Measurements from ENCODE around the gene FDX1. TPM values are rescaled to one million over a fixed set of nuclear protein-coding genes. Genes with fewer than 3 reads are reported as not detected.

The FDX1 gene
- total and polyA plus RNA-seq, 7 experiments from 2014 or later = 7.7 to 18.5 (median 10.9) TPM

DNA sequence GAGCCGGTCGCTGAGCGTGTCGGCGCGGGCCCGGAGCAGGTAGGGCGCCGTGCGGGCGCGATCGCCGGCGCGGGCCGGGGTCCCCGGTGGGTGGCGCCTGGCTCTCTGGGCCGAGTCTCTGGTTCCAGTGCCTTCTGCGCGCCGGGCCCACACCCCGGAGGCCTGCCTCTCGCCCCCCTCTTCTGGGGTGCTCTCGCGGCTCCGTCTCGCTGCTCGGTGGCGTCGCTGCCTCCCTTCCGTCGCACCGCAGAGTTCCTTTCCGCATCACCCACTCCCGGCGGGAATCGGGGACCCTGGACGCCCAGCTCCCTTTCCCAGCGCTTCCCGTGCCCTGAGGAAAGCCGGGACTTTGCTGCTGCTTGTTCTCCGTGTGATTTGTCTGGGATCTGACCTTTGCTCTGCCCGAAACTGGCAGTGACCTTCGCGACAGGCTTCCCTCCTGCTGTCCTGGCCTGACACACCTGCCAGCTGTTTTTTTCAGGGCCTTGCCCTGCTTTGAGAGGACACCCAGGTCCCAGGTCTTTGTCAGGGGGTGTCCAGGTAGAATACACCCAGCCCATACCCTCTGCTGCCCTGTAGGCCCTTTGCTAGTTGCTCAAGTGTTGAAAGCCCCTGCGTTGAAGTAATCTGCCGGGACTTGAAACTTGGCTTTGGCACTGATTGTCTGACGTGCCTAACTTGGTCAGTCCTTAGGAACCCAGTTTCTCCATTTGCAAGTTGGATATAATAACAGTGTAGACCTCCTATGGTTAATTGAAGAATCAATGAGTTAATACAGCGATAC, 711 bp downstream of the FDX1 start:
- Mint-ChIP-seq H3K27ac (peak overlapping the region; percentile 86 to 98 (median 97)), H3K27me3 (no peaks in the 10 kb centered on the region), H3K36me3 (peaks cover 0 to 4% (median 0%) of the 10 kb centered on the region in 5 donors), H3K4me1 (peaks cover 23 to 59% (median 48%) of the 10 kb centered on the region in 7 donors), H3K4me3 (peak overlapping the region; percentile 88 to 98 (median 98)), H3K9me3 (no peaks in the 10 kb centered on the region)
- Histone ChIP-seq H3K27ac (ENCODE audit: low read depth, low read length) (peak overlapping the region; percentile 87), H3K27me3 (ENCODE audit: control insufficient read depth in 2 of 2, insufficient read depth in 2 of 2, low read length in 2 of 2) (no peaks in the 10 kb centered on the region), H3K4me3 (ENCODE audit: low read length) (peak overlapping the region; percentile 91), H3K36me3 (ENCODE audit: control insufficient read depth in 2 of 3, insufficient read depth in 3 of 3, low read length in 3 of 3) (peaks cover 0 to 4% (median 0%) of the 10 kb centered on the region in 3 experiments), H3K9me3 (ENCODE audit: control insufficient read depth in 2 of 3, low read length in 3 of 3) (no peaks in the 10 kb centered on the region), H3K4me1 (ENCODE audit: control insufficient read depth in 2 of 2, insufficient read depth in 2 of 2, low read length in 2 of 2) (peaks cover 17 to 18% of the 10 kb centered on the region in 2 donors)
- CTCF ChIA-PET = interaction anchor here (1.0 to 7.8 kb wide), 3 partner anchors 16 to 230 kb away, joined by 4 to 72 read pairs (median 5); no protein-coding TSS in a partner anchor
- POLR2A ChIA-PET = interaction anchor here (0.5 to 1.5 kb wide), 6 partner anchors 53 to 949 kb away, joined by 3 to 9 read pairs (median 3); partner anchors contain the start of gene POU2AF1
- intact Hi-C loops (cut with micrococcal nuclease) = loop anchor here (1.0 to 10.0 kb wide), 9 partner anchors 133 to 1964 kb away; partner anchors contain the start of genes C11orf65 (in 1 of the 2), DIXDC1 (in 1 of the 2), POU2AF1 (in 1 of the 2) and RDX (in 1 of the 2)
- DNase-seq = peak in 7 of 9 donors; percentile 31 to 58 (median 46)
- ATAC-seq = peak; percentile 48

- H3K4me1 Mint-ChIP-seq = peaks cover 23 to 59% (median 50%) of the 10 kb centered on the region in 7 donors
- H3K36me3 Mint-ChIP-seq = peaks cover 0 to 4% (median 0%) of the 10 kb centered on the region in 5 donors
- H3K9me3 Mint-ChIP-seq = no peaks in the 10 kb centered on the region
- Histone ChIP-seq H3K27ac (ENCODE audit: low read depth, low read length) (peak overlapping the region; percentile 87), H3K4me3 (ENCODE audit: low read length) (peak overlapping the region; percentile 91), H3K9me3 (ENCODE audit: control insufficient read depth in 2 of 3, low read length in 3 of 3) (no peaks in the 10 kb centered on the region), H3K27me3 (ENCODE audit: control insufficient read depth in 2 of 2, insufficient read depth in 2 of 2, low read length in 2 of 2) (no peaks in the 10 kb centered on the region), H3K36me3 (ENCODE audit: control insufficient read depth in 2 of 3, insufficient read depth in 3 of 3, low read length in 3 of 3) (peaks cover 0 to 4% (median 0%) of the 10 kb centered on the region in 3 experiments), H3K4me1 (ENCODE audit: control insufficient read depth in 2 of 2, insufficient read depth in 2 of 2, low read length in 2 of 2) (peaks cover 17 to 18% of the 10 kb centered on the region in 2 donors)
- peak overlapping the region; percentile 86 to 98 (median 97) for H3K27ac Mint-ChIP-seq
- ChIA-PET CTCF (interaction anchor here (0.7 to 7.8 kb wide), 3 partner anchors 11 to 231 kb away, joined by 3 to 72 read pairs (median 4); no protein-coding TSS in a partner anchor), POLR2A (interaction anchor here (0.8 to 1.3 kb wide), 3 partner anchors 226 to 948 kb away, joined by 3 read pairs; partner anchors contain the start of gene POU2AF1)
- intact Hi-C loops (cut with micrococcal nuclease) = loop anchor here (1.0 to 10.0 kb wide), 9 partner anchors 134 to 1964 kb away; partner anchors contain the start of genes C11orf65 (in 1 of the 2), DIXDC1 (in 1 of the 2), POU2AF1 (in 1 of the 2) and RDX (in 1 of the 2)
- DNase-seq (peak in 5 of 9 donors; percentile 8 to 40 (median 24)), ATAC-seq (no peak)
- H3K4me3 Mint-ChIP-seq = peak overlapping the region; percentile 88 to 98 (median 98)
- H3K27me3 Mint-ChIP-seq = no peaks in the 10 kb centered on the region
These were observed 1.4 kb downstream of the FDX1 start for GRCh38 chr11:110431051-110431672.

DNA sequence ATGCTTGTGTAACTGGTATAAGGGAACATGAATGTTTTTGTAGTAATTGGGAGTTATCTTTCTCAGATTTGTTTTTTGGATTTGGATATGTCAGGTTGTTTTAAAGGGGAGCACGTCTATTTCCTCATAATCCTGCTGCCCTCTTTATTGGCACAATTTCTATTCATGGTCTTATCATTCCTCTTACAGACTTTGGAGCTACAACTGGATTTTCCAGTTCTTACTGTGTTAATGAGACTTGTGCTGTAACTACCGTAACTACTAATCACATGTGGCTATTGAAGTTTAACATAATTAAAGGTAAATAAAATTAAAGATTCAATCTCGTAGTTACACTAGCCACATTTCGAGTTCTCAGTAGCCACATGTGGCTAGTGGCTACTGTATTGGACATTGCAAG, 1.9 kb downstream of the FDX1 start:
- Mint-ChIP-seq H3K9me3 (no peaks in the 10 kb centered on the region), H3K4me1 (peaks cover 24 to 61% (median 52%) of the 10 kb centered on the region in 7 donors), H3K27ac (peak overlapping the region; percentile 86 to 98 (median 97)), H3K36me3 (peaks cover 0 to 4% (median 0%) of the 10 kb centered on the region in 5 donors), H3K27me3 (no peaks in the 10 kb centered on the region), H3K4me3 (peak overlapping the region; percentile 88 to 98 (median 98))
- ATAC-seq (no peak), DNase-seq (no peak)
- POLR2A ChIA-PET = interaction anchor here (1.2 kb wide), 1 partner anchor 948 kb away, joined by 3 read pairs; the partner anchor contains the start of gene POU2AF1
- no peaks in the 10 kb centered on the region for H3K9me3 ChIP-seq (ENCODE audit: control insufficient read depth in 2 of 3, low read length in 3 of 3)
- intact Hi-C loops (cut with micrococcal nuclease) = loop anchor here (1.0 to 10.0 kb wide), 12 partner anchors 65 to 1965 kb away; partner anchors contain the start of genes C11orf65 (in 1 of the 2), DIXDC1 (in 1 of the 2), EXPH5 (in 1 of the 2) and POU2AF1 (in 1 of the 2)
- H3K27ac ChIP-seq (ENCODE audit: low read depth, low read length) = peak overlapping the region; percentile 87
- peaks cover 0 to 4% (median 0%) of the 10 kb centered on the region in 3 experiments for H3K36me3 ChIP-seq (ENCODE audit: control insufficient read depth in 2 of 3, insufficient read depth in 3 of 3, low read length in 3 of 3)
- CTCF ChIA-PET = interaction anchor here (0.7 to 7.8 kb wide), 4 partner anchors 11 to 253 kb away, joined by 3 to 72 read pairs (median 4); no protein-coding TSS in a partner anchor
- H3K4me3 ChIP-seq (ENCODE audit: low read length) = peak overlapping the region; percentile 91
- no peaks in the 10 kb centered on the region for H3K27me3 ChIP-seq (ENCODE audit: control insufficient read depth in 2 of 2, insufficient read depth in 2 of 2, low read length in 2 of 2)
- peaks cover 17 to 18% of the 10 kb centered on the region in 2 donors for H3K4me1 ChIP-seq (ENCODE audit: control insufficient read depth in 2 of 2, insufficient read depth in 2 of 2, low read length in 2 of 2)

DNA sequence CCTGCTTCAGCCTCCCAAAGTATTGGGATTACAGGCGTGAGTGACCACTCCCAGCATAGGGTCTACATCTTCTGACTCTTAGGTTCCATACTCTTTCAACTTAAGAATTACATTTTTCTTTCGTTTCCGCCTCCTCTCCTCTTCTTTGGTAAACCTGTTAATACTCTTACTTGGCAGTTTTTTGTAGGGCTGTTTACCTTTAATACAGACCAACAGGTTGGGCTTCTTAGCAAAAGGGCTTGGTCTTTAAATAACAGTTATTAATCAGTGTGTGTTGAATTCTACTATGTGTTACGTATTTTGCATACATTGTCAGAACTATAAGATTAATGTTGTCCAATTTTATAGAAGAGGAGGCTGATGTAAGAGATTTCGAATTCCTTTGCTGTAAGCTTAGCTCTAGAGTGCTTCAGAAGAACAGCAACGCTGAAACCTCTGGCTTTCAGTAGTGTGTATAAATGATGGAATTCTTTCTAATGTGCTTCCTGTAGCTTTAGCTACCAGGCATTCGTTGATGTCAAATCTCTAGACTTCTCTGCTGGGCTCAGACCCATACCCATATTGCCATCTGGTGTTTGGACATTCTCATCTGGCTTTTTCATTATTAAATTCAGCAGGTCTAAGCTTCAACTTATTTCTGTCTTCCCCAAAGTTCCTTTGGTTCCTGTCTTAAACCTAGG, 3.1 kb downstream of the FDX1 start:
- Histone ChIP-seq H3K27ac (ENCODE audit: low read depth, low read length) (peak overlapping the region; percentile 32), H3K27me3 (ENCODE audit: control insufficient read depth in 2 of 2, insufficient read depth in 2 of 2, low read length in 2 of 2) (no peaks in the 10 kb centered on the region), H3K36me3 (ENCODE audit: control insufficient read depth in 2 of 3, insufficient read depth in 3 of 3, low read length in 3 of 3) (peaks cover 0 to 14% (median 0%) of the 10 kb centered on the region in 3 experiments), H3K9me3 (ENCODE audit: control insufficient read depth in 2 of 3, low read length in 3 of 3) (no peaks in the 10 kb centered on the region), H3K4me1 (ENCODE audit: control insufficient read depth in 2 of 2, insufficient read depth in 2 of 2, low read length in 2 of 2) (peaks cover 17 to 18% of the 10 kb centered on the region in 2 donors), H3K4me3 (ENCODE audit: low read length) (no peak overlapping the region)
- no peak for DNase-seq
- Mint-ChIP-seq H3K36me3 (peaks cover 0 to 12% (median 6%) of the 10 kb centered on the region in 5 donors), H3K4me3 (peak overlapping the region in 9 of 10 donors; percentile 18 to 98 (median 63)), H3K9me3 (no peaks in the 10 kb centered on the region), H3K27me3 (no peaks in the 10 kb centered on the region), H3K4me1 (peaks cover 31 to 68% (median 58%) of the 10 kb centered on the region in 7 donors), H3K27ac (peak overlapping the region; percentile 2 to 98 (median 54))
- POLR2A ChIA-PET = no interaction called here
- intact Hi-C loops (cut with micrococcal nuclease) = loop anchor here (1.0 to 10.0 kb wide), 15 partner anchors 57 to 1862 kb away; partner anchors contain the start of genes DIXDC1 (in 1 of the 2), EXPH5 (in 1 of the 2), POU2AF1 (in 1 of the 2) and ZC3H12C (in 1 of the 2)
- CTCF ChIA-PET = interaction anchor here (0.6 to 7.8 kb wide), 6 partner anchors 27 to 278 kb away, joined by 3 to 72 read pairs (median 4); no protein-coding TSS in a partner anchor
- no peak for ATAC-seq

DNA sequence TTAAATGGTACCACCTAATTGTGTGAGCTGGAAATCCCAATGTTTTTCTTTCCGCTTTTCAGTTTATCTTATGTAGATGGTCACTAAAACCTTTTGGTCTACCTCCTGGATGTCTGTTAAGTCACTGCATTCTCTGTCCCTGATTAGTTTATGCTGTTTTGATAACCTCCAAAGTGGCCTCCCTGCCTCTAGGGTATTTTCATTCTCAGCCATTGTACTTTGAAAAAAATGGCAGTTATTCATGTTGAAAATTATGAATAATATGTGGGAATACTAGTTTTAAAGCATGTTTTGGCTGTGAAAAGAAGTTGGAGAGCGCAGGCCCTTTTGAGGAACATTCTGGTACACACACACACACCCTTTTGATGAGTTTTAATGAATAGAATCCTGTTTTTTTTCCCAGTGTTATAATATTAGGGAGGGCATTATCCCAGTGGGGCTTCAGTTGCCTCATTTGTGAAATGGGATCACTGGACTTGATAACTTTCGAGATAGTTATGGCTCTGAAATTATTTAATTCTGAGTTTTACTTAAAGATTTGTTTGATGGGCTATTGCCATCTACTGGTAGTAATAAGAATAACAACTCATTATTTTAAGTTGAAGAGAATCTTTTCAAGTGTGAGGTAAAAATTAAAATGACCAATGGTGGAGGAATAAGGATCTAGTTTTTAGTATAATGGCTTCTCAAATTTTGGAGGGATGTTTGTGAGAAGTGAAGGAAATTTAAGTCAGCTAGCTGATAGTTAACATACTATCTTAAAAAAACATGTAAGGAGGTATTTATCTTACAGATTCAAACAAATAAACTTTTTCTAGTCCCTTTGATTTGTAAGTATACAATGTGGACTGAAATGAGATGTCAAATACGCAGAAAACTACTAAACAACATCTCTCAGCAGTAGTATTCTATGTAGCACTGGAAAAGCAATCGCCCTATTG, 3.9 kb downstream of the FDX1 start:
- H3K4me1 ChIP-seq (ENCODE audit: control insufficient read depth in 2 of 2, insufficient read depth in 2 of 2, low read length in 2 of 2) = peaks cover 16 to 17% of the 10 kb centered on the region in 2 donors
- ChIA-PET POLR2A (no interaction called here), CTCF (interaction anchor here (0.6 to 7.8 kb wide), 9 partner anchors 28 to 797 kb away, joined by 3 to 72 read pairs (median 4); no protein-coding TSS in a partner anchor)
- Mint-ChIP-seq H3K27me3 (no peaks in the 10 kb centered on the region), H3K36me3 (peaks cover 1 to 19% (median 11%) of the 10 kb centered on the region in 5 donors), H3K4me1 (peaks cover 31 to 67% (median 59%) of the 10 kb centered on the region in 7 donors), H3K9me3 (no peaks in the 10 kb centered on the region), H3K4me3 (peak overlapping the region in 3 of 10 donors; percentile 14 to 98 (median 88)), H3K27ac (peak overlapping the region in 7 of 9 donors; percentile 2 to 98 (median 54))
- H3K36me3 ChIP-seq (ENCODE audit: control insufficient read depth in 2 of 3, insufficient read depth in 3 of 3, low read length in 3 of 3) = peaks cover 0 to 14% (median 0%) of the 10 kb centered on the region in 3 experiments
- no peak for ATAC-seq
- intact Hi-C loops (cut with micrococcal nuclease) = loop anchor here (1.0 to 10.0 kb wide), 15 partner anchors 57 to 1861 kb away; partner anchors contain the start of genes DIXDC1 (in 1 of the 2), EXPH5 (in 1 of the 2), POU2AF1 (in 1 of the 2) and ZC3H12C (in 1 of the 2)
- no peaks in the 10 kb centered on the region for H3K27me3 ChIP-seq (ENCODE audit: control insufficient read depth in 2 of 2, insufficient read depth in 2 of 2, low read length in 2 of 2)
- H3K27ac ChIP-seq (ENCODE audit: low read depth, low read length) = peak overlapping the region; percentile 32
- no peak overlapping the region for H3K4me3 ChIP-seq (ENCODE audit: low read length)
- no peaks in the 10 kb centered on the region for H3K9me3 ChIP-seq (ENCODE audit: control insufficient read depth in 2 of 3, low read length in 3 of 3)
- DNase-seq = peak in 6 of 9 donors; percentile 15 to 48 (median 38)

All from naive thymus-derived CD4-positive, alpha-beta T cell (primary cell).